ENCODE results near the gene TTLL9.

DNA sequence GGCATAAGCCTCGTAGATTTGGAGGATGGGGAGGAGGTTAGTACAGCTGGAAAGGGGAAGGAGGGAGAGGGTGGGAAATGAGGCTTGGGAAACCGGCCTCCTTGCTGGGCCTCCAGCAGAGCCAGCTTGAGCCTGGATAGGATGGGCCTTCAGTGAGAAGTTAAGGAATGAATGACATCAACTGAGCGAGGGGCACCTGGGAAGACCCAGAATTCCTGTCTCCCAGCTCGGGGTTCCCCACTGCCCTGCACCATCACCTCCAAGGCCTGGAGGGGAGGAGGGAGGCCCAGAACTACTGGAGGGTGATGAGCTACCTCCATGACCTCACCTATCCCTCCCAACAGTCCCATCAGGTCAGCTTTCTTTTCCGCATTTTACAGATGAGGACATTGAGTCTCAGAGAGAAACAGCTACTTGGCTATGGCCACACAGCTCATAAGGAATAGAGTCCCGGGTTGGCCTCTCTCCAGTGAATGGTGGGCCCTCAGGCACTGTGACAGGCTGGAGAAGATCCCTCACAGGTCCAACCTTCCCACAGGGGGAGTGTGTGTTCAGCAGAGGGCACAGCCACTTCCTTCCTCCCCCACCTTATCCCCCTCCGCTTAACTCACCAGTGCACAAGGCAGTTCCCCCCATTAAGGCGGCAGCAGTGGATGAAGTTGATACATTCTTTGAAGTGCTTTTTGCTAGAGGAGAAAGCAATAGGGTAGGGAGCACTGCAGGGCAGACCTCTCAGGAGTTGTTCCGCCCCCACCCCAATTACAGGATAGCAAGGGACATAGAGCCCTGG lies 6.9 kb upstream of the TTLL9 start:
- TF ChIP-seq, protein P1, sequence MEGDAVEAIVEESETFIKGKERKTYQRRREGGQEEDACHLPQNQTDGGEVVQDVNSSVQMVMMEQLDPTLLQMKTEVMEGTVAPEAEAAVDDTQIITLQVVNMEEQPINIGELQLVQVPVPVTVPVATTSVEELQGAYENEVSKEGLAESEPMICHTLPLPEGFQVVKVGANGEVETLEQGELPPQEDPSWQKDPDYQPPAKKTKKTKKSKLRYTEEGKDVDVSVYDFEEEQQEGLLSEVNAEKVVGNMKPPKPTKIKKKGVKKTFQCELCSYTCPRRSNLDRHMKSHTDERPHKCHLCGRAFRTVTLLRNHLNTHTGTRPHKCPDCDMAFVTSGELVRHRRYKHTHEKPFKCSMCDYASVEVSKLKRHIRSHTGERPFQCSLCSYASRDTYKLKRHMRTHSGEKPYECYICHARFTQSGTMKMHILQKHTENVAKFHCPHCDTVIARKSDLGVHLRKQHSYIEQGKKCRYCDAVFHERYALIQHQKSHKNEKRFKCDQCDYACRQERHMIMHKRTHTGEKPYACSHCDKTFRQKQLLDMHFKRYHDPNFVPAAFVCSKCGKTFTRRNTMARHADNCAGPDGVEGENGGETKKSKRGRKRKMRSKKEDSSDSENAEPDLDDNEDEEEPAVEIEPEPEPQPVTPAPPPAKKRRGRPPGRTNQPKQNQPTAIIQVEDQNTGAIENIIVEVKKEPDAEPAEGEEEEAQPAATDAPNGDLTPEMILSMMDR (conservative IDR thresholded peaks at IDR 0.05; ENCODE audit: low read depth, low read length): no peak
- TF ChIP-seq EZH2 (IDR thresholded peaks at IDR 0.05; ENCODE audit: borderline replicate concordance, low read depth, low read length, poor library complexity, severe bottlenecking): no peak
